HG03432 (cell line): ENCODE results near the gene IFNGR2.
"Not testable (repeated sequence)": the region's sequence is repeated elsewhere in the genome, so short reads cannot be mapped to it uniquely, and the experiment has no call there.

Experiments used
- ATAC-seq: cut with Tn5 transposase; IDR thresholded peaks from one replicate; pipeline ENCODE4 v1.9.1; 2021; ENCODE audit warnings: mild to moderate bottlenecking, moderate library complexity; ENCODE audit not compliant: unreplicated experiment

The IFNGR2 gene

DNA sequence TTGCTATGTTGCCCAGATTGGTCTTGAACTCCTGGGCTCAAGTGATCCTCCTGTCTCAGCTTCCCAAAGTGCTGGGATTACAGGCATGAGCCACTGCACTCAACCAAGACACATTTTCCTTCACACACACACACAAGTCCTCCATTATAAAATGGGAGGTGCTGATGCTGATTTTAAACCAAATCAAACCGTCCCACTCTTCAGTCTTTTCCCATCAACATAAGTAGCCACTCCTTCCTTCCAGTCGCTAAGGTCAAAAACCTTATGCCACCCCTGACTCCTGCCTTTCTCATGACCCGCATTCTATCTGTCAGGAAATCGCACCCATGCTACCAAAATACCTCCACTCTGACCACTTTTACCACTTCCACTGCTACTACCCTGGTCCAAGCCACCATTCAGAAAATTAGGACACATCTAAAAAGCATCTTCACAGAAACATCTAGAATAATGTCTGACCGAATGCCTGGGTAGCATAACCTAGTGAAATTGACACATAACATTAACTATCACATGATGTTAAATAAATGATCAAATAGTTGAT lies 28.0 kb upstream of the IFNGR2 start:
- ATAC-seq: no peak

DNA sequence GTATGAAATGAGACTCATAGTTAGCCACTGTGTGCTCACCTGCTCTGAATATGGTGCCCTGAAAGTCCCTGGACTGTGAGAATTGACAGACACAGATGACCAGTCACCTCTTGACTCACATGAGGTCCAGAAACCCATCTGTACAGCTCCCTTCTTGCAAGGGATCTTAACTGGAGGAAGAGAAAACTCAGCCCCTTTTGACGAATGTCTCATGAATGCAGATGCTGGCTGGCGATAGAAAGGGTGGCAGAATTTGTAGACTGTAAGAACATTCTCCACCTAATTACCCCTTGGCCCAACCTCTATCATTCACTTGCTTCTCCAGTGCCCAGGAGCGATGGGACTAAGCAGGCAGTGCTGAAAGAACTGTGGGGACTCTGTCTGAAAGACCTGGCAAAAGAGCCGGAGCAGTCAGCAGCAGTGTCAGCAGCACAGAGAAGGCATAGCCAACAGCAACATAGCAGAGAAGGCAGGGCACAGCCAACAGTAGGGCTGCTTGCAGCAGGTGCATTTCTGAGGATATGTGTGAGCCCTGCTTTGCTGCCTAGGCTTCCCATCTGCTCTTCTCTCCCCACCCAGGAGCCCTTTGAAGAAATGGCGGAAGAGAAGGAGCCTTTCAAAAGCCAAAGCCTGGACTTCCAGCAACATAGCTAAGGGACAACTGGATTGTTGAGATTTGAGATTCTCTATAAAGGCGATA lies 25.8 kb upstream of the IFNGR2 start:
- ATAC-seq: no peak

- ATAC-seq: no peak
These were observed 25.1 kb upstream of the IFNGR2 start for GRCh38 chr21:33378081-33378480.

GRCh38 chr21:33379934-33380333 lies 23.3 kb upstream of the IFNGR2 start:
- ATAC-seq: not testable (repeated sequence)

GRCh38 chr21:33380483-33380998 lies 22.7 kb upstream of the IFNGR2 start:
- peak; percentile 60 for ATAC-seq

DNA sequence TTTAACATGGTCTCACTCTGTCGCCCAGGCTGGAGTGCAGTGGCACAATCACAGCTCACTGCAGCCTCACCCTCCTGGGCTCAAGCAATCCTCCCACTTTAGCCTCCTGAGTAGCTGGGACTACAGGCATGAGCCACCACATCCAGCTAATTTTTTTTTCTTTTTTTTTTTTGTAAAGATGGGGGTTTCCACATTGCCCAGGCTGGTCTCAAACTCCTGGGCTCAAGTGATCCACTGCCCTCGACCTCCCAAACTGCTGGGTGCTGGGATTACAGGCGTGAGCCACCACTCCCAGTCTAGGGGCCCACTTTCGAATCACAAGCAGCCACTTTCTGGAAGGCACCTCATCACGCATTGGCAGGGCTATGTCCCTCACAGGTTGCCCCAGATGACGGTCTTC lies 21.8 kb upstream of the IFNGR2 start:
- not testable (repeated sequence) for ATAC-seq

DNA sequence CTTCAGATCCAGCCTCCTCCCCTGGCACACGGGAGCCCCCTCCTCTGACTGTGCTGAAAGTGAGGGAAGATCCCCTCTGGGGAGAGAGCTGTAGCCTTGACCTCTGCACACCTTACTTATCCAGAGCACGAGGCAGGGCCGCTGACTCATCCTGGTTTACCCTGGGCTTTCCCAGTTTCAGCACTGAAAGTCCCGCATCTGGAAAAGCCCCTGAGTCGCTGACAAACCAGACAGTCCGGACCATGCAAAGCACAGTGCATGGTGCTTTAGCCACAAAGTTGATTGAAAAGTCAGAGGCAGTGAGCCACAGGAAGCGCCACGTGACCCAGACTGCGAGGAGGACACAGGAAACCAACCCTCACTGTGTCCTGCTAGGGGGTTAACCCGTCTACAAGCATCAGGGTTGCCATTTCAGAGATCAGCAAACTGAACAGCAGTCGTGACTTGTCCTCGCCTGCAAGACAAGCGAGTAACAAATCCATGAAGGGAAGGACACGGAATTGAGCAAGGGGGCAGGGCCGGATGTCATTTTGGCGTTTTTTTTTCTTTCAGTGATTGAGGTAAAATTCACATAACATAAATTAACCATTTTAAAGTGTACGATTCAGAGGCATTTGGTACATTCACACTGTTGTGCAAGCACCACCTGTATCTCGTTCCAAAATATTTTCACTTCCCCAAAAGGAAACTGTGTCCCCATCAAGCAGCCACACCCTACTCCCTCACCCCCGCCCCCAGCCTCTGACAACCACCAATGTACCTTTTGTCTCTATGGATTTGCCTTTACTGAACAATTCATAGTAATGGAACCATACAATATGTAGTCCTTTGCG lies 19.9 kb upstream of the IFNGR2 start:
- ATAC-seq: peak; percentile 82

DNA sequence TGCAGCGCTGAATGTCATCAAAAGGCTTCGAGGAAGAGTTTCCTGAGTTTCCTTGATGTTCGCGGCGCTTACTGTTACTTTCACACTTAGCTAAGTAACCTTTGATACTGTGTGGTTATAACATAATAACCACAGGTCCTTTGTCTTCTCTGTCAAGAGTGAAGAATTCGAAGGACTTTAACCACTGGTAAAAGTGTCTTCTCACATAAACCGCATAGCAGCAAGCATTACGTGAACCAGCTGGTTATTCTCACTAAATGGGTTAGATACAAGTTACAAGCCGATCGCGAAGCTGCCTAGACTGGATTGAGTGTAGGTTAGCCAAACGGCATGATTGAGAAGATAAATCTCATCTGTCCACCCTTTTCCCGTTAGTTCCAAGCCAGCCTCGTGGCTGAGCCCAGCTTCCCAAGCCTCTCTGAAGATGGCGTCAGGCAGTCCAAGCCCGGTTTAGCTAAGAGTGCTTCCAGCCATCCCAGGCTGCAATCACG lies 18.3 kb upstream of the IFNGR2 start:
- ATAC-seq: no peak

GRCh38 chr21:33386222-33386784 lies 16.9 kb upstream of the IFNGR2 start:
- no peak for ATAC-seq

GRCh38 chr21:33387294-33387693 lies 15.9 kb upstream of the IFNGR2 start:
- ATAC-seq: no peak

DNA sequence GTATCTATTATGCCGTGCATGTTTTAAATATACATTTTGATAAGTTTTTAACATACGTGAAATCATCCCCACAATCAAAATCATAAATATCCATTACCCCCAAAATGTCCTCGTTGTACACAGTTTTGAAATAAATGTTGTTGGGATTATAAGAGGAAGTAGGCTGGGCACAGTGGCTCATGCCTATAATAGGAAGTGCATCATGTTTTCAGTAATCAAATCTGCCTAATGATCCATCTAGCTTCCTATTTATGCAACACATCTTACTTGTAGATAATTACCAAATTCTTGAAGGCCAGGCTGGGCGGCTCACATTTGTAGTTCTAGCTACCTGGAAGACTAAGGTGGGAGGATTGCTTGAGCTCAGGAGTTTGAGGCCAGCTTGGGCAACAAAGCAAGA lies 15.0 kb upstream of the IFNGR2 start:
- no peak for ATAC-seq

GRCh38 chr21:33390479-33390878 lies 12.7 kb upstream of the IFNGR2 start:
- no peak for ATAC-seq

DNA sequence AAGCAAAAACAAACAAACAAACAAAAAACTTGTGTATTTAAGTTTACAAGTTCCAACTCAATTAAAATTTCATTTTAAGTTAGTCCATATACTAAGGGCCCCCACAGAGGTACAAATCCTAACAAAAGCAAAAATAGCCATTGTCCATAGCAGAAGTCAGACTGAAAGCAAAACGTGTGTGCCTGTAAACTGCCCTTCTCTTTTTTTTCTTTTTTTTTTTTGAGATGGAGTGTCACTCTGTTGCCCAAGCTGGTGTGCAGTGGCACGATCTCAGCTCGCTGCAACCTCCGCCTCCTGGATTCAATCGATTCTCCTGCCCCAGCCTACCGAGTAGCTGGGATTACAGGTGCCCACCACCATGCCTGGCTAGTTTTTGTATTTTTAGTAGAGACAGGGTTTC lies 11.6 kb upstream of the IFNGR2 start:
- ATAC-seq: no peak

DNA sequence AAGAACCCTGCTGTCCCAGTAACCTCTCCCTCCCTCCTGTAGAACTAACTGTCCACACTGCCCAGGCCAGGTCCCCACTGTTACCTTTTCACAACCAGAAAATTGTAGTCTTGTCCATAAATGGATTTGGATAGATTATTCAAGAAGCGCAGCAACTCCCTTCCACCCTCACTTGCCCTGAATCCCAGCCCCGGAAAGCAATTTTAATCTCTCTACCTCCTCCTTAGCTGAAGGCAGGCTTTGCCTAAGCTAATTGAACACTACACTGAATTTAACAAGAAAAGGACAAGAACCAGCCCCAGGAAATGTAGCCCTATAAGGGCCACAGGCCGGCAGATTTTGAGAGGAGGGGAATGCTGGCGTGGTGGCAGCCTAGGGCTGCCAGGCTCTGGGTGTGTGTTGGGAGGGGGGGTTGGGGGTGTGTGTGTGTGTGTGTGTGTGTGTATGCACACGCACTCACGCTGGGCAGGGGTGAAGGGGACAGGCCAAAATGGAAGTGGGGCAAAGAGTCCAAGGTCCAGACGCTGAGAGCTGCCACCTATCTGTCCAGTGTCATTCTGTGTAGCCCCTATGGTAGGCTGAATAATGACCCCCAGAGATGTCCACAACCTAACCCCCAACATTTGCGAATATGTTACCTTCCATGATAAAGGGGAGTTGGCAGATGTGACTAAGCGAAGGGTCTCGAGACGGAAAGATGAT lies 10.8 kb upstream of the IFNGR2 start:
- no peak for ATAC-seq

DNA sequence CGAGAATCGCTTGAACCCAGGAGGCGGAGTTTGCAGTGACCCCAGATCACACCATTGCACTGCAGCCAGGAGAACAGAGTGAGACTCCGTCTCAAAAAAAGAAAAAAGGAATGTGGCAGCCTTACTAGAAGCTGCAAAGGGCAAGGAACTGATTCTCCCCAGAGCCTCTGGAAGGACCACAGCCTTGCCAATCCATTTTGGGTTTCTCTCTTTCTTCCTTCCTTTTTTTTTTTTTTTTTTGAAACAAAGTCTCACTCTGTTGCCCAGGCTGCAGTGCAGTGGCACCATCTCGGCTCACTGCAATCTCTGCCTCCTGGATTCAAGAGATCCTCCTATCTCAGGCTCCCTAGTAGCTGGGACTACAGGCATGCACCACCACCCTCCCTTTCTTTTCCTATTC lies 9.9 kb upstream of the IFNGR2 start:
- no peak for ATAC-seq

GRCh38 chr21:33394260-33394659 lies 9.0 kb upstream of the IFNGR2 start:
- ATAC-seq: no peak

DNA sequence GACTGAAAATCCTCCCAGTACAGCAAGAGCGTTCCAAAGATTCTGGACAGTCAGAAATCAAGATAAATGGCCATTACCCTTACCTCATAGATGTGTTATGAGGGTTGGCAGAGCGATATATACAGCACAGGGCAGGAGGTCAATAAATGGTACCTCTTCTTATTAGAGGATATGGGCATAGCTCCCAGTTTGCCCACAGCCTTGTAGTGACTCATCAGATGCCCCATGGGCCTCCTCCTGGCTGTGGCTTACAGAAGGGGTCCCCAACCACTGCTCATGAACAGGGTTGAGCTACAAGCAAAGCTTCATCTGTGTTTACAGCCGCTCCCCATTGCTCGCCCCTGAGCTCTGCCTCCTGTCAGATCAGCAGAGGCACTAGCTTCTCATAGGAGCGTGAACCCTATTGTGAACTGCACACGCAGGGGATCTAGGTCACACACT lies 7.3 kb upstream of the IFNGR2 start:
- ATAC-seq: no peak

DNA sequence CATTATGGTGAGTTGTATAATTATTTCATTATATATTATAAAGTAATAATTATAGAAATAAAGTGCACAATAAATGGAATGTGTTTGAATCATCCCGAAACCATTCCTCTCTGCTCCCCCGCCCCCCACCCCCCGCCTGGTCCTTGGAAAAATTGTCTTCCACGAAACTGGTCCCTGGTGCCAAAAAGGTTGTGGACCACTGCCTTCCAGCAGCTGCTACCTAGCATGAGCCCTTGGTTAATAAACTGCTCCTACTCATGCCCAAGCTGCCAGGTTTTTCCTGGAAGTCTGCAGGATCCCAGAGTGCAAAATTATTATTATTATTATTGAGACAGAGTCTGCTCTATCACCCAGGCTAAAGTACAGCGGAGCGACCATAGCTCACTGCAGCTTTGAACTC lies 6.8 kb upstream of the IFNGR2 start:
- ATAC-seq: no peak

DNA sequence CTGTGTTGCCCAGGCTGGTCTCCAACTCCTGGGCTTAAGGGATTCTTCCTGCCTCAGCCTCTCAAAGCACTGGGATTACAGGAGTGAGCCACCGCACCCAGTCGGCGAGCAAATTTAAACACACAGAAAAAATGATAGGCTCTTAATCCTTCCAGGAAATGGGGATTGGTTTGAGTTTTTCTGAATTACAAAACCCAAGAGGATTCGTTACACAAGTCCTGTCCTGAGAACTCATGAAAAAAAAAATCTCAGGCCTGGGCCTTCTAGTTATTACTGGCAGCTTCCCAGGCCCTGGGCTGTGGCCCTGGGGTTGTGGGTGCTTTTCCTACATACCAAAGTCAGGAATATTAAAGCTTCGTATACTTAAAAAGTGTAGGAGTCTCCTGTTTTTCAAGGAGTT lies 6.3 kb upstream of the IFNGR2 start:
- ATAC-seq: no peak

DNA sequence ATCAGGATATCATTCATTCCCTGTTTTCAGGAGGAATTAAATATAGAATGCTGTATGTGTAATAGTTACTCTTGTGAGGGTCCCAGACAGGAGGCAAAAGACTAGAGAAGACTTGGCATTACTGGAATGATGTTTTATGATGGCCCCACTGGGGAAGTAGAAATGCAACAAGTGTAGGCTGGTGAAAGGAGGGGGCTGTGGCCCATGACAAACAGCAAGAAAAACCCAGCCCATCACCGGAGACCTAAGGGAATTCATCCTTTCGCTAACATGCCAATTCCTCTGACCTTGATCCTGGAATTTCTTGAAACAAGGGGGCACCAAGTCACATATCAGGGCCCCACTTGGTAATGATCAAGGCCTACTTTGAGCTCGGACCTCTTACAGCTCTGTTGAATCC lies 5.5 kb upstream of the IFNGR2 start:
- no peak for ATAC-seq

DNA sequence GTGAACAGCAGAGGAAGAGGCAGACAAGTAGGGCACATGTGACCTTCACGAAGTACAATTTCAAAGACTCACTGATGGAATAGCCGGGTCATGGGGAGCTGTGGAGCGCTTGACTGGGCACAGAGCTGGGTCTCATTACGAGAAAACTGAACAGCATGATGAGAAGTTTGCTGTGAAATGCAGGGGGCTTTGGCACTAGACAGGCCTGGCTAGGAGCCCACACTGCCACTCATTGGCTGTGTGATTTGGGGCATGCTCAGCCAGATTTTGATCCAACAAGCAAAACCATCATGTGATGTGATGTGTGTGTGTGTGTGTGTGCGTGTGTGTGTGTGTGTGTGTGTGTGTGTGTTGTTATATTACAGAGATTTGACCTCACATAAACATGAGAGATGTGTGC lies 4.9 kb upstream of the IFNGR2 start:
- no peak for ATAC-seq
